K562 (cell line): ENCODE data around the gene CACNB2. TPM values are rescaled to one million over a fixed set of nuclear protein-coding genes. Genes with fewer than 3 reads are reported as not detected.

Experiments
- ATAC-seq: fragments of 200-7000 bp; cut with Tn5 transposase; 3 replicates; pipeline ENCODE4 v1.9.1; 2020; ENCODE audit warnings: moderate library complexity
- BruUV-seq: library from RNA; stranded (reverse); fragments of 400-500 nt; replicated peaks from 2 replicates; lab custom pipeline; 2021; lab: Mats Ljungman, UMichigan
- CTCF ChIA-PET: fragments of 300-600 bp; formaldehyde crosslinking; extraction: SDS; loops from one replicate; lab custom pipeline; 2021; ENCODE audit warnings: low intra/inter-chr PET ratio; lab: Yijun Ruan, JAX
- POLR2A ChIA-PET: fragments of 300-600, 350-650 bp; sonication (Branson Sonifier 250); formaldehyde crosslinking; extraction: SDS; loops from one replicate; lab custom pipeline; 2021; ENCODE audit warnings: antibody characterized with exemption, inconsistent platforms; lab: Yijun Ruan, JAX
- DNase-seq, 4 experiments: peaks; one replicate each; pipeline versions ENCODE4 v3.0.0 to v3.0.0-alpha.2; 2011 to 2018; ENCODE audit warnings: low spot score in 3 of 4, mixed read lengths in 3 of 4; ENCODE audit errors: extremely low read depth in 1 of 4
- FAIRE-seq: peaks from 2 replicates; lab custom pipeline; 2011; peaks lifted over from hg19 to GRCh38; lab: Jason Lieb, UNC
- H2AFZ ChIP-seq: 2 replicates; pipeline ENCODE4 v1.6.0; 2011; ENCODE audit warnings: low read depth, low read length, control low read depth, inconsistent platforms
- H3K27ac ChIP-seq: fragments of 200-600 bp; 3 replicates; pipeline ENCODE4 v1.8.0; 2011; ENCODE audit warnings: low read depth, mild to moderate bottlenecking, control low read depth, inconsistent platforms, low read length, moderate library complexity, mixed read lengths; ENCODE audit errors: extremely low read depth
- H3K27me3 ChIP-seq, 2 experiments: fragments of 300-600 bp in 1 of 2; 2 replicates in 1 of 2; 3 replicates in 1 of 2; pipeline versions ENCODE4 v1.6.0 to v1.8.0; 2011; ENCODE audit warnings: inconsistent platforms in 2 of 2, low read length in 2 of 2, mild to moderate bottlenecking in 1 of 2, mixed read lengths in 1 of 2, moderate library complexity in 1 of 2; ENCODE audit not compliant: control insufficient read depth in 2 of 2, insufficient read depth in 2 of 2
- H3K36me3 ChIP-seq: fragments of 300-600 bp; 3 replicates; pipeline ENCODE4 v1.8.0; 2011; ENCODE audit warnings: mild to moderate bottlenecking, low read length, inconsistent platforms; ENCODE audit not compliant: control insufficient read depth, insufficient read depth
- H3K4me1 ChIP-seq, 2 experiments: fragments of 200-600 bp in 1 of 2; replicated peaks in 1 of 2; 2 replicates in 1 of 2; 3 replicates in 1 of 2; pipeline versions ENCODE4 v1.5.1 to v1.8.0; 2011; ENCODE audit warnings: inconsistent platforms in 2 of 2, low read length in 2 of 2, mild to moderate bottlenecking in 1 of 2, mixed read lengths in 1 of 2, moderate library complexity in 1 of 2; ENCODE audit not compliant: control insufficient read depth in 2 of 2, insufficient read depth in 2 of 2
- H3K4me2 ChIP-seq: 2 replicates; pipeline ENCODE4 v1.6.1; 2011; ENCODE audit warnings: low read length, control low read depth, inconsistent platforms, mixed read lengths; ENCODE audit not compliant: insufficient read depth
- H3K4me3 ChIP-seq: fragments of 200-600 bp; sonication (generic), shearing (Covaris generic); 2 replicates; pipeline ENCODE4 v1.5.1; 2016; ENCODE audit warnings: control low read depth, inconsistent platforms
- H3K79me2 ChIP-seq: fragments of 200-600 bp; 3 replicates; pipeline ENCODE4 v1.8.0; 2011; ENCODE audit warnings: low read length, inconsistent platforms; ENCODE audit not compliant: control insufficient read depth, insufficient read depth
- H3K9ac ChIP-seq, 2 experiments: 2 replicates each; pipeline versions ENCODE4 v1.6.0 to v1.6.1; 2011; ENCODE audit warnings: low read depth in 2 of 2, low read length in 2 of 2, control low read depth in 1 of 2, inconsistent platforms in 1 of 2, mild to moderate bottlenecking in 1 of 2, mixed read lengths in 1 of 2; ENCODE audit not compliant: insufficient read depth in 1 of 2
- H3K9me1 ChIP-seq: one replicate; pipeline ENCODE4 v1.6.0; 2011; ENCODE audit warnings: inconsistent platforms, mild to moderate bottlenecking, low read length, moderate library complexity; ENCODE audit not compliant: control insufficient read depth, insufficient read depth
- H3K9me3 ChIP-seq: replicated peaks from 2 replicates; pipeline ENCODE4 v1.5.1; 2011; ENCODE audit warnings: low read depth, low read length, inconsistent platforms; ENCODE audit not compliant: control insufficient read depth, insufficient read depth
- H4K20me1 ChIP-seq: replicated peaks from 2 replicates; pipeline ENCODE4 v1.6.1; 2011; ENCODE audit warnings: low read length, inconsistent platforms, mixed read lengths; ENCODE audit not compliant: control insufficient read depth, insufficient read depth
- DDX20 ChIP-seq: fragments of 450-650 bp; IDR thresholded peaks from 2 replicates; pipeline ENCODE4 v1.6.1; 2016; ENCODE audit warnings: missing genetic modification characterization, low read depth, mild to moderate bottlenecking, missing compliant biosample characterization, moderate library complexity
- HMG20B ChIP-seq: fragments of 250-450 bp; sonication (Bioruptor Pico); IDR thresholded peaks from 2 replicates; pipeline ENCODE4 v1.5.0; 2021; ENCODE audit warnings: mild to moderate bottlenecking
- HNRNPK ChIP-seq: fragments of 200-400 bp; formaldehyde crosslinking; IDR thresholded peaks from one replicate; pipeline ENCODE4 v1.6.1; 2018; ENCODE audit warnings: mild to moderate bottlenecking, low read depth, low read length; ENCODE audit not compliant: poor library complexity, severe bottlenecking
- OTX1 ChIP-seq: fragments of 450-650 bp; formaldehyde crosslinking; IDR thresholded peaks from 2 replicates; pipeline ENCODE4 v1.4.0; 2022; ENCODE audit warnings: mild to moderate bottlenecking
- PCBP1 ChIP-seq: fragments of 200-400 bp; formaldehyde crosslinking; IDR thresholded peaks from 2 replicates; pipeline ENCODE4 v1.6.1; 2018; ENCODE audit warnings: mild to moderate bottlenecking, low read depth, low read length; ENCODE audit not compliant: poor library complexity, severe bottlenecking
- PHF21A ChIP-seq: fragments of 450-650 bp; IDR thresholded peaks from 2 replicates; pipeline ENCODE4 v1.6.1; 2017; ENCODE audit warnings: low read depth, borderline replicate concordance
- POLR2B ChIP-seq: fragments of 450-650 bp; IDR thresholded peaks from 2 replicates; pipeline ENCODE4 v1.6.1; 2018; ENCODE audit warnings: low read depth; ENCODE audit not compliant: partially characterized antibody
- WGBS: fragments of 100-300 bp; shearing (Covaris generic); methylation state at CpG from one replicate; pipeline ENCODE4 v1.1.6; 2016; ENCODE audit warnings: low coverage, mixed read lengths; ENCODE audit not compliant: insufficient coverage; ENCODE audit errors: missing lambda C conversion rate; 5-methylcytosine and 5-hydroxymethylcytosine counted together
- in situ Hi-C: fragments of 300-500 bp; cut with MboI; formaldehyde crosslinking; loops from 4 replicates; pipeline ENCODE4 v1.15.0; 2018; ENCODE audit warnings: inconsistent platforms, mixed read lengths
- intact Hi-C: fragments of 100-400 bp; cut with micrococcal nuclease; formaldehyde crosslinking; loops from 2 replicates; pipeline ENCODE4 v1.14.2; 2022
- polyA plus RNA-seq, 8 experiments: library from polyadenylated mRNA; depleted of rRNA in 4 of 8; stranded (reverse) in 5 of 8; unstranded in 3 of 8; fragments of >200 nt; fragmentation: Nextera tagmentation in 2 of 8; fragmentation: Illumina TruSeq in 1 of 8; extraction: Ambion mirVana in 2 of 8; extraction: Trizol in 1 of 8; gene quantifications; 2 replicates each; pipeline versions ENCODE4 v1.2.1 to v1.2.3, GENCODE V29; 2011 to 2014; ENCODE audit warnings: inconsistent platforms in 1 of 8, missing spikeins in 1 of 8
- total RNA-seq, 7 experiments: library from RNA; depleted of rRNA in 6 of 7; stranded (reverse); fragments of >200 nt in 6 of 7; fragmentation: Illumina TruSeq in 2 of 7; extraction: Trizol in 2 of 7; gene quantifications; 2 replicates each; pipeline versions ENCODE4 v1.2.1 to v1.2.3, GENCODE V29; 2011 to 2021; ENCODE audit warnings: low replicate concordance in 1 of 7
- TF ChIP-seq, protein P1 (sequence below): fragments of 450-650 bp; formaldehyde crosslinking; IDR thresholded peaks from 2 replicates; pipeline ENCODE4 v1.4.0; 2020; ENCODE audit warnings: mild to moderate bottlenecking

The CACNB2 gene
- total and polyA plus RNA-seq, 9 of the 15 experiments (the other 6 are each of a cell fraction or from before 2014, with no cell fraction given), result 1.8 to 2.2 TPM; not detected in 7

DNA sequence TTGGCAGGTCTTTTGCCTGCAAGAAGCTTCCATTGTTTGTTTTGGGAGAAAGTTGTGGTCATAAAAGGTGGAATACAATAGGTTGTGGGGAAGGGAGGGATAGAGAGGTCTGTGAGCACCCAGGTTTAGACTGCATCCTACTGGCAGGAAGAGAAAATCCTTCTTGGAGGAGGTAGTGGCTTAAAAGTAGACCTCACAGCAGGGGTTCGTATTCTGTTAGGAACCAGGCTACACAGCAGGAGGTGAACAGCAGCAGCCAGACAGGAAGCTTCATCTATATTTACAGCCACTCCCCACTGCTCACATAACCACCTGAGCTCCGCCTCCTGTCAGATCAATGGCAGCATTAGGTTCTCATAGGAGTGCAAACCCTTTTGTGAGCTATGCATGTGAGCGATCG, 265.9 kb downstream of the CACNB2 start:
- Histone ChIP-seq H3K36me3 (no peaks in the 10 kb centered on the region), H3K27ac (no peak overlapping the region)
- no peak for ATAC-seq
- TF ChIP-seq DDX20 (tag) (no peak), PCBP1 (no peak), OTX1 (CRISPR knock-in tag) (no peak), PHF21A (no peak), POLR2B (no peak), HNRNPK (no peak), HMG20B (no peak)
- TF ChIP-seq, protein P1, sequence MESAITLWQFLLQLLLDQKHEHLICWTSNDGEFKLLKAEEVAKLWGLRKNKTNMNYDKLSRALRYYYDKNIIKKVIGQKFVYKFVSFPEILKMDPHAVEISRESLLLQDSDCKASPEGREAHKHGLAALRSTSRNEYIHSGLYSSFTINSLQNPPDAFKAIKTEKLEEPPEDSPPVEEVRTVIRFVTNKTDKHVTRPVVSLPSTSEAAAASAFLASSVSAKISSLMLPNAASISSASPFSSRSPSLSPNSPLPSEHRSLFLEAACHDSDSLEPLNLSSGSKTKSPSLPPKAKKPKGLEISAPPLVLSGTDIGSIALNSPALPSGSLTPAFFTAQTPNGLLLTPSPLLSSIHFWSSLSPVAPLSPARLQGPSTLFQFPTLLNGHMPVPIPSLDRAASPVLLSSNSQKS (CRISPR knock-in tag), result no peak
- TF ChIP-seq, all 486 proteins: peak for 0
- Histone ChIP-seq H2AFZ (no peak overlapping the region), H3K9me3 (no peaks in the 10 kb centered on the region), H3K4me3 (no peak overlapping the region), H3K4me1 (no peaks in the 10 kb centered on the region), H3K9ac (no peak overlapping the region), H3K9me1 (no peaks in the 10 kb centered on the region), H4K20me1 (no peaks in the 10 kb centered on the region), H3K79me2 (no peaks in the 10 kb centered on the region), H3K4me2 (no peak overlapping the region), H3K27me3 (peaks cover 2 to 7% of the 10 kb centered on the region in 2 experiments; a peak in 3 of 5 replicates)
- ChIA-PET CTCF (no interaction called here), POLR2A (interaction anchor here (0.6 kb wide), 1 partner anchor 34 kb away, joined by 4 read pairs; no protein-coding TSS in a partner anchor)
- DNase-seq (no peak), FAIRE-seq (no peak)
- BruUV-seq, result no TSS peak
- WGBS, result 24% methylated on average over 4 of the region's 4 CpGs
- in situ Hi-C loops, result no loop called here
- intact Hi-C loops, result no loop called here
